Effector memory CD8-positive, alpha-beta T cell (primary cell): ENCODE measurements around the gene SQOR.

Experiments
- ATAC-seq: fragments of 150-1000 bp; cut with Tn5 transposase; replicated peaks from 2 replicates; pipeline ENCODE4 v1.10.0; 2021; ENCODE audit warnings: mild to moderate bottlenecking, moderate library complexity
- DNase-seq, 3 experiments: peaks; one replicate each; pipeline ENCODE4 v3.0.0; 2021
- H3K27ac Mint-ChIP-seq, 2 donors: one replicate each; pipeline ENCODE4 v1.8.0; 2022; ENCODE audit warnings: mild to moderate bottlenecking in 2 of 2, mixed read lengths in 2 of 2, moderate library complexity in 2 of 2
- H3K27me3 Mint-ChIP-seq, 2 donors: one replicate each; pipeline ENCODE4 v1.8.0; 2022; ENCODE audit warnings: mixed read lengths in 2 of 2
- H3K36me3 Mint-ChIP-seq: one replicate; pipeline ENCODE4 v1.8.0; 2022; ENCODE audit warnings: mild to moderate bottlenecking, moderate library complexity, mixed read lengths; ENCODE audit not compliant: insufficient read depth
- H3K4me1 Mint-ChIP-seq, 2 donors: one replicate each; pipeline ENCODE4 v1.8.0; 2022; ENCODE audit warnings: low read depth in 2 of 2, mixed read lengths in 2 of 2
- H3K4me3 Mint-ChIP-seq, 2 donors: one replicate each; pipeline ENCODE4 v1.8.0; 2022; ENCODE audit warnings: mild to moderate bottlenecking in 2 of 2, mixed read lengths in 2 of 2, moderate library complexity in 2 of 2
- H3K9me3 Mint-ChIP-seq, 2 donors: one replicate each; pipeline ENCODE4 v1.8.0; 2022; ENCODE audit warnings: mixed read lengths in 2 of 2

The SQOR gene

GRCh38 chr15:45714590-45715488 lies 80.0 kb downstream of the SQOR start:
- ATAC-seq (no peak), DNase-seq (peak; percentile 8 to 40 (median 23))
- peaks cover 28 to 32% of the 10 kb centered on the region in 2 donors for H3K27me3 Mint-ChIP-seq
- H3K4me3 Mint-ChIP-seq: no peak overlapping the region
- no peaks in the 10 kb centered on the region for H3K9me3 Mint-ChIP-seq
- H3K36me3 Mint-ChIP-seq: no peaks in the 10 kb centered on the region
- no peaks in the 10 kb centered on the region for H3K4me1 Mint-ChIP-seq
- no peak overlapping the region for H3K27ac Mint-ChIP-seq

GRCh38 chr15:45715528-45715927 lies 80.7 kb downstream of the SQOR start:
- Mint-ChIP-seq H3K27me3 (peaks cover 32 to 34% of the 10 kb centered on the region in 2 donors), H3K27ac (no peak overlapping the region), H3K36me3 (no peaks in the 10 kb centered on the region), H3K9me3 (no peaks in the 10 kb centered on the region), H3K4me1 (no peaks in the 10 kb centered on the region), H3K4me3 (no peak overlapping the region)
- DNase-seq (no peak), ATAC-seq (no peak)

- Mint-ChIP-seq H3K36me3 (no peaks in the 10 kb centered on the region), H3K27ac (no peak overlapping the region), H3K9me3 (no peaks in the 10 kb centered on the region), H3K4me3 (no peak overlapping the region), H3K27me3 (peaks cover 28% of the 10 kb centered on the region in 2 donors), H3K4me1 (no peaks in the 10 kb centered on the region)
- ATAC-seq: no peak
- DNase-seq: no peak
Observed at GRCh38 chr15:45719490-45719889, 84.7 kb downstream of the SQOR start.

GRCh38 chr15:45720183-45720582 lies 85.4 kb downstream of the SQOR start:
- Mint-ChIP-seq H3K27ac (no peak overlapping the region), H3K4me3 (no peak overlapping the region), H3K27me3 (peaks cover 28% of the 10 kb centered on the region in 2 donors), H3K4me1 (no peaks in the 10 kb centered on the region), H3K36me3 (no peaks in the 10 kb centered on the region), H3K9me3 (no peaks in the 10 kb centered on the region)
- ATAC-seq: no peak
- DNase-seq: no peak

- DNase-seq (no peak), ATAC-seq (no peak)
- H3K27me3 Mint-ChIP-seq: peaks cover 57 to 63% of the 10 kb centered on the region in 2 donors
- no peaks in the 10 kb centered on the region for H3K9me3 Mint-ChIP-seq
- H3K36me3 Mint-ChIP-seq: no peaks in the 10 kb centered on the region
- no peaks in the 10 kb centered on the region for H3K4me1 Mint-ChIP-seq
- H3K4me3 Mint-ChIP-seq: no peak overlapping the region
- H3K27ac Mint-ChIP-seq: no peak overlapping the region
Observed at GRCh38 chr15:45728641-45729040, 93.8 kb downstream of the SQOR start.

GRCh38 chr15:45729141-45729540 lies 94.3 kb downstream of the SQOR start:
- Mint-ChIP-seq H3K9me3 (no peaks in the 10 kb centered on the region), H3K4me1 (no peaks in the 10 kb centered on the region), H3K27ac (no peak overlapping the region), H3K27me3 (peaks cover 60 to 68% of the 10 kb centered on the region in 2 donors), H3K36me3 (no peaks in the 10 kb centered on the region), H3K4me3 (no peak overlapping the region)
- no peak for DNase-seq
- ATAC-seq: no peak

GRCh38 chr15:45731343-45731742 lies 96.5 kb downstream of the SQOR start:
- ATAC-seq: no peak
- Mint-ChIP-seq H3K27me3 (peaks cover 60 to 90% of the 10 kb centered on the region in 2 donors), H3K4me1 (no peaks in the 10 kb centered on the region)

GRCh38 chr15:45732662-45733061 lies 97.8 kb downstream of the SQOR start:
- ATAC-seq (no peak), DNase-seq (no peak)
- Mint-ChIP-seq H3K4me3 (no peak overlapping the region), H3K27ac (no peak overlapping the region), H3K36me3 (no peaks in the 10 kb centered on the region), H3K27me3 (peaks cover 50 to 96% of the 10 kb centered on the region in 2 donors), H3K4me1 (no peaks in the 10 kb centered on the region), H3K9me3 (no peaks in the 10 kb centered on the region)

More at GRCh38 chr15:45731343-45731742, 96.5 kb downstream of the SQOR start:
- Mint-ChIP-seq H3K4me3 (no peak overlapping the region), H3K27ac (no peak overlapping the region), H3K9me3 (no peaks in the 10 kb centered on the region), H3K36me3 (no peaks in the 10 kb centered on the region)
- no peak for DNase-seq

GRCh38 chr15:45734260-45734711 lies 99.5 kb downstream of the SQOR start:
- Mint-ChIP-seq H3K4me3 (no peak overlapping the region), H3K27me3 (peaks cover 57 to 96% of the 10 kb centered on the region in 2 donors), H3K9me3 (no peaks in the 10 kb centered on the region), H3K27ac (no peak overlapping the region), H3K4me1 (no peaks in the 10 kb centered on the region), H3K36me3 (no peaks in the 10 kb centered on the region)
- ATAC-seq (no peak), DNase-seq (no peak)
